ENCODE measurements around the gene LMAN1L.

LMAN1L gene

GRCh38 chr15:74837482-74838136, 25.0 kb downstream of the LMAN1L start:
- no peaks in the 10 kb centered on the region for H3K27me3 ChIP-seq (ENCODE audit: insufficient read depth, low read length, poor library complexity)
- H3K4me1 ChIP-seq (ENCODE audit: insufficient read depth, low read length): peaks cover 24% of the 10 kb centered on the region

GRCh38 chr15:74838137-74838516, 25.5 kb downstream of the LMAN1L start:
- Histone ChIP-seq H3K27ac (ENCODE audit: low read length) (no peak overlapping the region), H3K4me3 (ENCODE audit: low read depth in 1 of 2, low read length in 2 of 2) (no peak overlapping the region), H3K79me2 (ENCODE audit: insufficient read depth, low read length) (peaks cover 15% of the 10 kb centered on the region), H2AFZ (ENCODE audit: low read depth, low read length) (no peak overlapping the region), H3K36me3 (ENCODE audit: insufficient read depth, low read length) (peaks cover 38% of the 10 kb centered on the region), H3K9ac (ENCODE audit: low read depth, low read length) (no peak overlapping the region), H3K4me1 (ENCODE audit: insufficient read depth, low read length) (peaks cover 24% of the 10 kb centered on the region), H3K27me3 (ENCODE audit: insufficient read depth, low read length, poor library complexity) (no peaks in the 10 kb centered on the region), H4K20me1 (ENCODE audit: insufficient read depth, low read length) (peaks cover 3% of the 10 kb centered on the region; the same call in 1 of the 2 replicates), H3K4me2 (ENCODE audit: insufficient read depth, low read length) (no peak overlapping the region), H3K9me3 (ENCODE audit: insufficient read depth, low read length, severe bottlenecking) (no peaks in the 10 kb centered on the region)
- TF ChIP-seq EZH2 (IDR thresholded peaks at IDR 0.05; ENCODE audit: borderline replicate concordance, low read depth, low read length, severe bottlenecking): no peak
- TF ChIP-seq CTCF (IDR thresholded peaks at IDR 0.05; ENCODE audit: borderline replicate concordance, extremely low read depth, low read length, poor library complexity, severe bottlenecking): no peak
- ATAC-seq (ENCODE audit: insufficient read depth, low read depth) (no peak), DNase-seq (no peak)

More at GRCh38 chr15:74837482-74838136, 25.0 kb downstream of the LMAN1L start:
- TF ChIP-seq EZH2 (IDR thresholded peaks at IDR 0.05; ENCODE audit: borderline replicate concordance, low read depth, low read length, severe bottlenecking) (no peak), CTCF (IDR thresholded peaks at IDR 0.05; ENCODE audit: borderline replicate concordance, extremely low read depth, low read length, poor library complexity, severe bottlenecking) (peak; percentile 31)
- DNase-seq: no peak
- Histone ChIP-seq H3K36me3 (ENCODE audit: insufficient read depth, low read length) (peaks cover 38% of the 10 kb centered on the region), H3K9me3 (ENCODE audit: insufficient read depth, low read length, severe bottlenecking) (no peaks in the 10 kb centered on the region), H2AFZ (ENCODE audit: low read depth, low read length) (no peak overlapping the region), H3K79me2 (ENCODE audit: insufficient read depth, low read length) (peaks cover 12% of the 10 kb centered on the region), H4K20me1 (ENCODE audit: insufficient read depth, low read length) (peaks cover 3% of the 10 kb centered on the region; the same call in 1 of the 2 replicates), H3K9ac (ENCODE audit: low read depth, low read length) (no peak overlapping the region), H3K27ac (ENCODE audit: low read length) (no peak overlapping the region), H3K4me3 (ENCODE audit: low read depth in 1 of 2, low read length in 2 of 2) (no peak overlapping the region), H3K4me2 (ENCODE audit: insufficient read depth, low read length) (no peak overlapping the region)
- no peak for ATAC-seq (ENCODE audit: insufficient read depth, low read depth)

- H3K9me3 ChIP-seq (ENCODE audit: insufficient read depth, low read length, severe bottlenecking): no peaks in the 10 kb centered on the region
- H3K27me3 ChIP-seq (ENCODE audit: insufficient read depth, low read length, poor library complexity): no peaks in the 10 kb centered on the region
- H4K20me1 ChIP-seq (ENCODE audit: insufficient read depth, low read length): peaks cover 3% of the 10 kb centered on the region; the same call in 1 of the 2 replicates
- DNase-seq (no peak), ATAC-seq (ENCODE audit: insufficient read depth, low read depth) (no peak)
- TF ChIP-seq EZH2 (IDR thresholded peaks at IDR 0.05; ENCODE audit: borderline replicate concordance, low read depth, low read length, severe bottlenecking) (no peak), CTCF (IDR thresholded peaks at IDR 0.05; ENCODE audit: borderline replicate concordance, extremely low read depth, low read length, poor library complexity, severe bottlenecking) (no peak)
- peaks cover 32% of the 10 kb centered on the region for H3K4me1 ChIP-seq (ENCODE audit: insufficient read depth, low read length)
- H2AFZ ChIP-seq (ENCODE audit: low read depth, low read length): no peak overlapping the region
- H3K9ac ChIP-seq (ENCODE audit: low read depth, low read length): no peak overlapping the region
- no peak overlapping the region for H3K4me3 ChIP-seq (ENCODE audit: low read depth in 1 of 2, low read length in 2 of 2)
- H3K4me2 ChIP-seq (ENCODE audit: insufficient read depth, low read length): no peak overlapping the region
- peaks cover 38% of the 10 kb centered on the region for H3K36me3 ChIP-seq (ENCODE audit: insufficient read depth, low read length)
- H3K27ac ChIP-seq (ENCODE audit: low read length): no peak overlapping the region
- peaks cover 15% of the 10 kb centered on the region for H3K79me2 ChIP-seq (ENCODE audit: insufficient read depth, low read length)
Measured at GRCh38 chr15:74838746-74839525, 26.3 kb downstream of the LMAN1L start.
